ENCODE results near the gene MAN2A1. TPM values are rescaled to one million over a fixed set of nuclear protein-coding genes. Genes with fewer than 3 reads are reported as not detected.

MAN2A1 gene
- total RNA-seq, 1 experiment from 2014 or later, result 21.8 TPM

DNA sequence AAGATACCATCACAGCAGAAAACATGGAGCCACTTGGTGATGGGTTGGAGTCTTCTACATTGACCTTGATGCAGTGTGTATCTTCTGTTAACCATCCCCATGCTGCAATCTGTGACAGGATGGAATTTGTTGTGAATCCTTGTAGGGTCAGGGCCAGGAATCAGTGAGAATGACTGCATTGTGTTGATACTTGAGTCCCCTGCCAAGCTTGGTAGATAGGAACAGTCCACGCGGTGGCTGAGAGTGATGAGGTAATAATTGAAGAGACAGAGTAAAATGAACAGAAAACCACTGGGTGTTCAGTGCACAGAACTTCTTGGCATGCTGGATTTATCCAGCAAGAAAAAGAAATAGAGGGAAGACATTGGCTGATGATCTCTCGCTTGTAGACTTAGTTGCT is 217.5 kb downstream of the MAN2A1 start:
- intact Hi-C loops (cut with micrococcal nuclease), result no loop called here
- Histone ChIP-seq H3K9me3 (ENCODE audit: low read length) (no peaks in the 10 kb centered on the region), H3K9ac (ENCODE audit: low read length) (no peak overlapping the region), H3K27me3 (ENCODE audit: low read length) (no peaks in the 10 kb centered on the region), H3K79me2 (ENCODE audit: low read length) (no peaks in the 10 kb centered on the region), H2AFZ (ENCODE audit: low read length) (no peak overlapping the region), H4K20me1 (ENCODE audit: low read length) (no peaks in the 10 kb centered on the region), H3F3A (ENCODE audit: low read length, unreplicated experiment) (no peaks in the 10 kb centered on the region), H3K4me1 (ENCODE audit: insufficient read depth, low read length) (peaks cover 22% of the 10 kb centered on the region), H3K36me3 (ENCODE audit: low read depth, low read length) (no peaks in the 10 kb centered on the region), H3K4me2 (ENCODE audit: low read length) (no peak overlapping the region), H3K27ac (ENCODE audit: low read length) (no peak overlapping the region), H3K9me2 (replicated peaks; ENCODE audit: low read length) (no peaks in the 10 kb centered on the region), H3K4me3 (ENCODE audit: low read length) (no peak overlapping the region)
- BruUV-seq (replicated peaks), result no TSS peak
- no peak for TF ChIP-seq EZH2phosphoT487 (IDR thresholded peaks at IDR 0.05; ENCODE audit: borderline replicate concordance, low read length)
- TF ChIP-seq EZH2 (IDR thresholded peaks at IDR 0.05; ENCODE audit: low read length, unreplicated experiment), result no peak
- ATAC-seq (no peak), DNase-seq (no peak)
- ChIA-PET POLR2A (ENCODE audit: unreplicated experiment) (no interaction called here), CTCF (no interaction called here)

DNA sequence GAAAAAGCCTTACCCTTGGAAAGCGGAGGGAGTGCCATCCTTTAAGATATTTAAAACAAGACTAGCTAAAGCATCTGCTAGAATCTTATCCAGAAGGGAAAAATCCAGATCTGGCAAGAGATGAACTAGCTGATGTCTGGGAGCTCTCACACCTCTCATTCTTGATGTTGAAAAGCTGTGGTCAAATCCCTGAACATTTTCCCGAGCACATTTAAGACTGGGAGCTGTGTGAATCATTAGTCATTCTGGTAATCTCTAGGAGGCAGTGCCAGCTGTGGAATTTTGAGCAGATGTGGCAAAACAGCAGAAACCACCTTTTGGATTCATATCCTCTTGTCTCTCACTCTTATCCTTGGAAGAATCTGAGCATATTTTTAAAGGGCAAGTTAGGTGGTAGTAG is 218.0 kb downstream of the MAN2A1 start:
- no peaks in the 10 kb centered on the region for H4K20me1 ChIP-seq (ENCODE audit: low read length)
- intact Hi-C loops (cut with micrococcal nuclease), result loop anchor here (2.0 kb wide), 1 partner anchor 93 kb away; no protein-coding TSS in a partner anchor
- ATAC-seq (peak; percentile 47), DNase-seq (peak; percentile 39)
- no peaks in the 10 kb centered on the region for H3K9me2 ChIP-seq (replicated peaks; ENCODE audit: low read length)
- BruUV-seq (replicated peaks), result no TSS peak
- no peak overlapping the region for H3K4me3 ChIP-seq (ENCODE audit: low read length)
- POLR2A ChIA-PET (ENCODE audit: unreplicated experiment), result no interaction called here
- no peak for TF ChIP-seq EZH2phosphoT487 (IDR thresholded peaks at IDR 0.05; ENCODE audit: borderline replicate concordance, low read length)
- TF ChIP-seq, protein P1, sequence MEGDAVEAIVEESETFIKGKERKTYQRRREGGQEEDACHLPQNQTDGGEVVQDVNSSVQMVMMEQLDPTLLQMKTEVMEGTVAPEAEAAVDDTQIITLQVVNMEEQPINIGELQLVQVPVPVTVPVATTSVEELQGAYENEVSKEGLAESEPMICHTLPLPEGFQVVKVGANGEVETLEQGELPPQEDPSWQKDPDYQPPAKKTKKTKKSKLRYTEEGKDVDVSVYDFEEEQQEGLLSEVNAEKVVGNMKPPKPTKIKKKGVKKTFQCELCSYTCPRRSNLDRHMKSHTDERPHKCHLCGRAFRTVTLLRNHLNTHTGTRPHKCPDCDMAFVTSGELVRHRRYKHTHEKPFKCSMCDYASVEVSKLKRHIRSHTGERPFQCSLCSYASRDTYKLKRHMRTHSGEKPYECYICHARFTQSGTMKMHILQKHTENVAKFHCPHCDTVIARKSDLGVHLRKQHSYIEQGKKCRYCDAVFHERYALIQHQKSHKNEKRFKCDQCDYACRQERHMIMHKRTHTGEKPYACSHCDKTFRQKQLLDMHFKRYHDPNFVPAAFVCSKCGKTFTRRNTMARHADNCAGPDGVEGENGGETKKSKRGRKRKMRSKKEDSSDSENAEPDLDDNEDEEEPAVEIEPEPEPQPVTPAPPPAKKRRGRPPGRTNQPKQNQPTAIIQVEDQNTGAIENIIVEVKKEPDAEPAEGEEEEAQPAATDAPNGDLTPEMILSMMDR (conservative IDR thresholded peaks at IDR 0.05; ENCODE audit: low read depth, low read length), result no peak
- no peak for TF ChIP-seq EZH2 (IDR thresholded peaks at IDR 0.05; ENCODE audit: low read length, unreplicated experiment)
- no peak overlapping the region for H2AFZ ChIP-seq (ENCODE audit: low read length)
- H3F3A ChIP-seq (ENCODE audit: low read length, unreplicated experiment), result no peaks in the 10 kb centered on the region
- CTCF ChIA-PET, result interaction anchor here (0.6 kb wide), 1 partner anchor 218 kb away, joined by 3 read pairs; the partner anchor contains the start of gene MAN2A1
- H3K79me2 ChIP-seq (ENCODE audit: low read length), result no peaks in the 10 kb centered on the region
- no peak overlapping the region for H3K9ac ChIP-seq (ENCODE audit: low read length)
- peaks cover 17% of the 10 kb centered on the region for H3K4me1 ChIP-seq (ENCODE audit: insufficient read depth, low read length)
- H3K27me3 ChIP-seq (ENCODE audit: low read length), result no peaks in the 10 kb centered on the region
- no peak overlapping the region for H3K4me2 ChIP-seq (ENCODE audit: low read length)
- no peaks in the 10 kb centered on the region for H3K9me3 ChIP-seq (ENCODE audit: low read length)
- H3K36me3 ChIP-seq (ENCODE audit: low read depth, low read length), result no peaks in the 10 kb centered on the region
- no peak overlapping the region for H3K27ac ChIP-seq (ENCODE audit: low read length)

DNA sequence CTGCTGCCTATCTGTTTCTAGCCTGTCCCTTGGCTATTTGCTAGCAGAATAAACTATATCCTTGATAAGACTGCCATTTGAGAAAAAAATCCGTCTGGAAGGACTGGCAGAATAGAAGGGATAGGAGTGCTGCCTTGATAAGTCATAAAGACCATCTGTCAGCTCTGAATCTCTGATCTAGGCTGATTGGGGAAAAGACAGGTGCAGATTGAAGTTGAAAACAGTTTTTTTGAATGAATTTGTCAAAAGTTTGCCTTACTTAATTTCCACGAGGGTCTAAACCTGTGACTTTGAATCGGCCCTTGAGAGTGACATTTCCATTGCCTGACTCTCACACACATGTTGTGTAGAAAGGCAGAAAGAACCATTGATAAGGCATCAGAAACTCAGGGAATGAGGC is 218.6 kb downstream of the MAN2A1 start:
- POLR2A ChIA-PET (ENCODE audit: unreplicated experiment), result no interaction called here
- no peak overlapping the region for H3K9ac ChIP-seq (ENCODE audit: low read length)
- ATAC-seq, result no peak
- intact Hi-C loops (cut with micrococcal nuclease), result loop anchor here (2.0 kb wide), 1 partner anchor 92 kb away; no protein-coding TSS in a partner anchor
- H3K4me3 ChIP-seq (ENCODE audit: low read length), result no peak overlapping the region
- H4K20me1 ChIP-seq (ENCODE audit: low read length), result no peaks in the 10 kb centered on the region
- CTCF ChIA-PET, result interaction anchor here (0.6 kb wide), 1 partner anchor 218 kb away, joined by 3 read pairs; the partner anchor contains the start of gene MAN2A1
- H3K27me3 ChIP-seq (ENCODE audit: low read length), result no peaks in the 10 kb centered on the region
- peaks cover 11% of the 10 kb centered on the region for H3K4me1 ChIP-seq (ENCODE audit: insufficient read depth, low read length)
- no peaks in the 10 kb centered on the region for H3K79me2 ChIP-seq (ENCODE audit: low read length)
- no peaks in the 10 kb centered on the region for H3K36me3 ChIP-seq (ENCODE audit: low read depth, low read length)
- H3K9me3 ChIP-seq (ENCODE audit: low read length), result no peaks in the 10 kb centered on the region
- H3K9me2 ChIP-seq (replicated peaks; ENCODE audit: low read length), result no peaks in the 10 kb centered on the region
- no peaks in the 10 kb centered on the region for H3F3A ChIP-seq (ENCODE audit: low read length, unreplicated experiment)
- H3K27ac ChIP-seq (ENCODE audit: low read length), result no peak overlapping the region
- BruUV-seq (replicated peaks), result no TSS peak
- H2AFZ ChIP-seq (ENCODE audit: low read length), result no peak overlapping the region
- DNase-seq, result no peak
- TF ChIP-seq EZH2phosphoT487 (IDR thresholded peaks at IDR 0.05; ENCODE audit: borderline replicate concordance, low read length) (no peak), EZH2 (IDR thresholded peaks at IDR 0.05; ENCODE audit: low read length, unreplicated experiment) (no peak)
- TF ChIP-seq, protein P1 (conservative IDR thresholded peaks at IDR 0.05; ENCODE audit: low read depth, low read length), result no peak
- H3K4me2 ChIP-seq (ENCODE audit: low read length), result no peak overlapping the region
